SJCRH30 (cell line): ENCODE measurements around the gene VGLL4. TPM values are rescaled to one million over a fixed set of nuclear protein-coding genes. Genes with fewer than 3 reads are reported as not detected.

ENCODE experiments used
- DNase-seq, 2 experiments: peaks; one replicate each; pipeline ENCODE4 v3.0.0-alpha.2; 2015 to 2020
- H3K27ac ChIP-seq: fragments of 250-450 bp; sonication (Bioruptor Pico); 2 replicates; pipeline ENCODE4 v1.5.1; 2020; ENCODE audit warnings: mild to moderate bottlenecking, moderate library complexity
- H3K27me3 ChIP-seq: fragments of 250-450 bp; sonication (Bioruptor Pico); 2 replicates; pipeline ENCODE4 v1.5.1; 2020; ENCODE audit warnings: mild to moderate bottlenecking, moderate library complexity
- H3K36me3 ChIP-seq: fragments of 250-450 bp; sonication (Bioruptor Pico); 2 replicates; pipeline ENCODE4 v1.5.1; 2020; ENCODE audit warnings: mild to moderate bottlenecking, moderate library complexity
- H3K4me1 ChIP-seq: fragments of 250-450 bp; sonication (Bioruptor Pico); 2 replicates; pipeline ENCODE4 v1.5.1; 2020; ENCODE audit warnings: mild to moderate bottlenecking, moderate library complexity
- H3K4me3 ChIP-seq: fragments of 250-450 bp; sonication (Bioruptor Pico); 2 replicates; pipeline ENCODE4 v1.5.1; 2020; ENCODE audit warnings: mild to moderate bottlenecking, moderate library complexity
- H3K9me3 ChIP-seq: fragments of 250-450 bp; sonication (Bioruptor Pico); replicated peaks from 2 replicates; pipeline ENCODE4 v1.5.1; 2020; ENCODE audit warnings: mild to moderate bottlenecking, moderate library complexity
- total RNA-seq: library from RNA; depleted of rRNA; stranded (reverse); fragments of >200 nt; shearing (Covaris generic); gene quantifications from 2 replicates; pipeline ENCODE4 v1.2.3, GENCODE V29; 2014

VGLL4 gene
- total RNA-seq, 1 experiment from 2014 or later = 49.3 TPM

- no peaks in the 10 kb centered on the region; the same call in 1 of the 2 replicates for H3K36me3 ChIP-seq
- H3K4me3 ChIP-seq = peak overlapping the region; percentile 35
- DNase-seq = peak in 1 of 2 experiments; percentile 32
- no peaks in the 10 kb centered on the region for H3K9me3 ChIP-seq
- H3K27ac ChIP-seq = peak overlapping the region; percentile 96
- peaks cover 52% of the 10 kb centered on the region for H3K4me1 ChIP-seq
- H3K27me3 ChIP-seq = no peaks in the 10 kb centered on the region
Observed at GRCh38 chr3:11610700-11611275, 32.9 kb downstream of the VGLL4 start.

DNA sequence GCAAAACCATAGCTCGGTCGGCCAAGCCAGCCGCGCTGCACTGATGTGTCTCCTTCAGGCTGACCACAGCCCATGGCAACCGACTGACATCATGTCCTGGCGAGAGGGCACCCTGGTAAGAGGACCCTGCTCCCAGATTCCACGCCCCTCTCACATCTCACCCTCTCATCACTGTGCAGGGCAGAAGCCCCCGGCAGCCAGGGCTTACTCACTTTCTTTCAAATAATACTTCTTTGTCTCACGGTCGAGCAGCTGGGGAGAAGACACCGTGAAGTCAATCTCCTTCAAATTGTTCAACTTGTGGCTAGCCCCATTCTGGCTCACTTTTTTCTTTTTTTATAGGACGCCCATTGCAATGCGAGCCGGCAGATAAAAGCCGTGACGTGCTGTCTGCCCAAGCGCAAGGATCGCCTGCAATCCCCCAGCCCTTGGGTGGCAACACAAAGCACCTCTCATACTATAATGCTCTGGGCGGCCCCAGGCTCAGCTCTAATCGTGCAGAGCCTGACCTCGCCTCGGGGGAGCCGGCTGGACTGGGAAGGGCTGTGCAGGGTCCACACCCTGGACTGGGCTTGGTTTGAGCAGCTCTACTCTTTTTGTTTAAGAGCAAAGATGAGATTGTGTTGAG is 33.6 kb downstream of the VGLL4 start:
- Histone ChIP-seq H3K9me3 (no peaks in the 10 kb centered on the region), H3K4me3 (peak overlapping the region; percentile 36), H3K27me3 (no peaks in the 10 kb centered on the region), H3K4me1 (peaks cover 52% of the 10 kb centered on the region), H3K27ac (peak overlapping the region; percentile 96), H3K36me3 (no peaks in the 10 kb centered on the region; the same call in 1 of the 2 replicates)
- DNase-seq = peak; percentile 98

- peaks cover 52% of the 10 kb centered on the region for H3K4me1 ChIP-seq
- peak; percentile 77 to 80 for DNase-seq
- H3K4me3 ChIP-seq = peak overlapping the region; percentile 36
- H3K36me3 ChIP-seq = no peaks in the 10 kb centered on the region; the same call in 1 of the 2 replicates
- peak overlapping the region; percentile 96 for H3K27ac ChIP-seq
- H3K9me3 ChIP-seq = no peaks in the 10 kb centered on the region
- H3K27me3 ChIP-seq = no peaks in the 10 kb centered on the region
Observed at GRCh38 chr3:11609481-11609880, 34.2 kb downstream of the VGLL4 start.

DNA sequence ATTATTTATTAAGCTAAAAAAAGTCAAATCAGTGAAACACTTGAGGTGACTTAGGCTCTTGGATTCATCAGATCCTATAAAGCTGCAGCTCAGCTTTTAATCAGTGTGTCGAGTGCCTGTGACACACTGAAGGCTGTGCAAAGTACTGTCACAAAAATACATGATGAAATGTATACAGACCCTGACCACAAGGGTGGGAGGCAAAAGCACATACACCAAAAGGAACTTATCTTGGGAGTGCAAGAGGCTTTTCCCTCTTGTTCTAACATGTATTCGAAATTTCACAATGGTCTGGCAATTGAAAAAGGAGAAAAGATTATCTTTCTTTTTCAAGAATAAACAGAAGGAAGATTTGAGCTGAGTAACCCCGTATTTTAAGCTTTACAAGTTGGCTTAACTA is 35.9 kb downstream of the VGLL4 start:
- no peaks in the 10 kb centered on the region for H3K9me3 ChIP-seq
- no peak overlapping the region for H3K4me3 ChIP-seq
- DNase-seq = peak in 1 of 2 experiments; percentile 39
- H3K4me1 ChIP-seq = peaks cover 53% of the 10 kb centered on the region
- no peaks in the 10 kb centered on the region for H3K27me3 ChIP-seq
- peak overlapping the region; percentile 96 for H3K27ac ChIP-seq
- no peaks in the 10 kb centered on the region; the same call in 1 of the 2 replicates for H3K36me3 ChIP-seq

DNA sequence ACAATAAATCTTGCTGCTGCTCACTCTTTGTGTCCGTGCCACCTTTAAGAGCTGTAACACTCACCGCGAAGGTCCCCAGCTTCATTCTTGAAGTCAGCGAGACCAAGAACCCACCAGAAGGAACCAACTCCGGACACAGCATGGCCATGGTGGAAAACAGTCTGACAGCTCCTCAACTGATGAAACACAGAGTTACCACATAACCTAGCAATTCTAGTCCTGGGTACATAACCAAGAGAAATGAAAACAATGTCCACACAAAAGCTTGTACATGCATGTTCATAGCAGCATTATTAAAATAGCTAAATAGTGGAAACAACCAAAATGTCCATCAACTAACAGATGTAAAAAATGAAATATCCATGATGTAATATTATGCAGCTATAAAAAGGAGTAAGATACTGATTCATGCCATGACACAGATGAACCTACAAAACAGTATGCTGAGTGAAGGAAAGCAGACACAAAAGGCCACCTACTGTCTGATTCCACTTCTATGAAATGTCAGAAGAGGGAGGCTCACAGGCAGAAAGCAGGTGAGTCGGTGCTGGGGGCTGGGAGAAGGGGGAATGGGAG is 36.8 kb downstream of the VGLL4 start:
- H3K36me3 ChIP-seq = no peaks in the 10 kb centered on the region; the same call in 1 of the 2 replicates
- no peak overlapping the region for H3K4me3 ChIP-seq
- H3K4me1 ChIP-seq = peaks cover 54% of the 10 kb centered on the region
- DNase-seq = no peak
- no peaks in the 10 kb centered on the region for H3K9me3 ChIP-seq
- H3K27me3 ChIP-seq = no peaks in the 10 kb centered on the region
- no peak overlapping the region; the same call in 1 of the 2 replicates for H3K27ac ChIP-seq

DNA sequence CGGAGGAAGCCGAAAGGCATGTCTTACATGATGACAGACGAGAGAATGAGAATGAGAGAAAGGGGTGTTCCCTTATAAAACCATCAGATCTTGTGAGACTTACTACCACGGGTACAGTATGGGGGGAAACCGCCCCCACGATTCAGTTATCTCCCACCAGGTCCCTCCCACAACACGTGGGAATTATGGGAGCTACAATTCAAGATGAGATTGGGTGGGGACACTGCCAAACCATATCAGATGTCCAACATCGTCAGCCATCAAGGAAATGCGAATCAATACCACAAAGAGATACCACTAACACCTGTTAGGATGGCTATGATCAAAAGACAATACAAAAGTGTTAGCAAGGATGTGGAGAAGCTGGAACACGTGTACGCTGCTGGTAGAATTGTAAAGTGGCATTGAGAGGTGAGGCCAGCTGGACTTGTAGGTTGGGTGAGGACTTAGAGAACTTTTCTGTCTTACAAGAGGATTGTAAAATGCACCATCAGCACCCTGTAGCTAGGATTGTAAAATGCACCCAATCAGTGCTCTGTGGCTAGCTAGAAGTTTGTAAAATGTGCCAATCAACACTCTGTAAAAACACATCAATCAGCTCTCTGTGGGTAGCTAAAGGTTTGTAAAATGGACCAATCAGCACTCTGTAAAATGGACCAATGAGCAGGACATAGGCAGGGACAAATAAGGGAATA is 37.5 kb downstream of the VGLL4 start:
- no peaks in the 10 kb centered on the region for H3K27me3 ChIP-seq
- no peak overlapping the region for H3K27ac ChIP-seq
- no peaks in the 10 kb centered on the region for H3K9me3 ChIP-seq
- peaks cover 55% of the 10 kb centered on the region for H3K4me1 ChIP-seq
- peak in 1 of 2 experiments; percentile 45 for DNase-seq
- no peaks in the 10 kb centered on the region; the same call in 1 of the 2 replicates for H3K36me3 ChIP-seq
- no peak overlapping the region for H3K4me3 ChIP-seq

DNA sequence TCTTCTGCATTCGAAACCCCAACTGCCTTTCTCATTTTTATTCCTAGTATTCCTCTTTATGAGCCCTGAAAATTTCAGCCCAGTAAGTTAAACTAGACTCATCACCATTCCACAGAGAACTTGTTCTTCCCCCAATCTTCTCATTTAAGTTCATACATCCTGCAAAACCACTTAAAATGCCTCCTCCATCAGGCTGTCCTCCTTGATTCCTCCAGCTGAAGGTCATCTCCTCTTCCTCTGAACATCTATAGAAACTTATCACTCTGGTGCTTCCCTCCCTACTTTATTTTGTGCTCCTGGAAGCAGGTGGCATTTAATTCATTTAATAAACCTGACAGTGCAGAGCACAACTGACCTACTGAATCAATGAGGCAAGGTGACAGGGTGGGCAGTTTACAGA is 38.3 kb downstream of the VGLL4 start:
- H3K4me3 ChIP-seq = no peak overlapping the region
- H3K27ac ChIP-seq = no peak overlapping the region
- no peaks in the 10 kb centered on the region; the same call in 1 of the 2 replicates for H3K36me3 ChIP-seq
- H3K4me1 ChIP-seq = peaks cover 57% of the 10 kb centered on the region
- no peaks in the 10 kb centered on the region for H3K9me3 ChIP-seq
- no peak for DNase-seq
- H3K27me3 ChIP-seq = no peaks in the 10 kb centered on the region

- DNase-seq = no peak
- H3K27ac ChIP-seq = no peak overlapping the region
- no peaks in the 10 kb centered on the region for H3K9me3 ChIP-seq
- H3K27me3 ChIP-seq = no peaks in the 10 kb centered on the region
- peaks cover 60% of the 10 kb centered on the region for H3K4me1 ChIP-seq
- H3K36me3 ChIP-seq = peaks cover 4% of the 10 kb centered on the region; the same call in 1 of the 2 replicates
- no peak overlapping the region for H3K4me3 ChIP-seq
Observed at GRCh38 chr3:11604139-11604892, 39.4 kb downstream of the VGLL4 start.

DNA sequence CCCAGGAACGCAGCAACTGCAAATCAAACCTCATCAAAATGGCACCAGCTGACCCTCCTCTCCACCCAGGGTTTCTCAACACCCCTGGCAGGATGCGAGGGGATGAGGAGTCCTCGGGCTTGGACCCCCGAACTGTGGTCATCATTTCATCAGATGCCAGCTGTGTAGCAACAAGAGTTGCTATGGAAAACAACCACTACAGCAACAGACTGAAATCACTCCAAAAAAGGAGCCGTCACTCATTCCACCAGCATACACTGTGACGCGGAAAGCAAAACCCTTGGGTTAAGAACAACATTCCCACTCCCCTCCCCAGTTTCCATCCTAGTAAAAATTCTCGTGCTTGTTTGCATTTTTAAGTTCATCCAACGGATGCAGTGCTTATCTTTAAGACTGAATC is 40.1 kb downstream of the VGLL4 start:
- peaks cover 10% of the 10 kb centered on the region for H3K36me3 ChIP-seq
- no peak for DNase-seq
- peaks cover 53% of the 10 kb centered on the region for H3K4me1 ChIP-seq
- no peak overlapping the region for H3K27ac ChIP-seq
- no peaks in the 10 kb centered on the region for H3K27me3 ChIP-seq
- no peaks in the 10 kb centered on the region for H3K9me3 ChIP-seq
- H3K4me3 ChIP-seq = no peak overlapping the region

GRCh38 chr3:11602886-11603527 is 40.7 kb downstream of the VGLL4 start:
- H3K27me3 ChIP-seq = no peaks in the 10 kb centered on the region
- H3K9me3 ChIP-seq = no peaks in the 10 kb centered on the region
- H3K27ac ChIP-seq = no peak overlapping the region
- H3K4me3 ChIP-seq = no peak overlapping the region
- peaks cover 10% of the 10 kb centered on the region for H3K36me3 ChIP-seq
- peaks cover 47% of the 10 kb centered on the region for H3K4me1 ChIP-seq
- DNase-seq = no peak

DNA sequence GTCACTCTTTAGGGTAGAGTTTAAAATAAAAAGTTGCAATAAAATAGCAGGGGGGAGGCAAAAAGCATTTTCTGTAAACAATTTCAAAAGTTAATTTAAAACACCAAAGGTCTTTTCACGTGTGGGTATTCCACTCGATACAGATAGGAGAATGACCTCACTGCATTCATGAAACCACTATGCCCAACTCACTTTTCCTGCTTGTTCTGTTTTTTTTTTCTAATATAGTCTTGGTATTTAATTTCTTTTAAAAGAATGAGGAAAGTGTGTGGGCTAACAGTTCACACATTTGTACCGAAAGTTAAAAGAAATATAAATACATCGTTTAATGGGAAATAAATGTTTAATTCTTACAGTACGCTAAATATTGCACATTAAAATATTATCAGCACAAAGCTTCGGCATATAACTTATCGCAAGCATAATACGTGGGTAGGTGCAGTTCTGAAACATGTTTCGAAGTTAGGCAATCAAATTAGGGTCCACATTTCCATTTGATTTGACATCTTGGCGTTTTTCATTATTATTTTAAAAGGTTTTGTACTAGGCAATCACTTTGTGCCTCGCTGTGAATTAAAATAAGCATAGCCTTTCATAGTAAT is 41.4 kb downstream of the VGLL4 start:
- Histone ChIP-seq H3K27me3 (no peaks in the 10 kb centered on the region), H3K4me1 (peaks cover 40% of the 10 kb centered on the region), H3K9me3 (no peaks in the 10 kb centered on the region), H3K4me3 (no peak overlapping the region), H3K27ac (no peak overlapping the region), H3K36me3 (peaks cover 16% of the 10 kb centered on the region)
- DNase-seq = no peak

GRCh38 chr3:11601446-11602238 is 42.1 kb downstream of the VGLL4 start:
- no peak overlapping the region for H3K4me3 ChIP-seq

More at GRCh38 chr3:11601446-11602238, 42.1 kb downstream of the VGLL4 start:
- H3K27me3 ChIP-seq = no peaks in the 10 kb centered on the region
- H3K36me3 ChIP-seq = peaks cover 22% of the 10 kb centered on the region
- no peak for DNase-seq
- H3K9me3 ChIP-seq = no peaks in the 10 kb centered on the region
- no peak overlapping the region; the same call in 1 of the 2 replicates for H3K27ac ChIP-seq
- H3K4me1 ChIP-seq = peaks cover 37% of the 10 kb centered on the region
